Stomach (tissue), 4 donors: ENCODE data around the gene NCAPD3.

Source experiments
- CTCF ChIP-seq, 7 experiments: fragments of 450-650 bp in 4 of 7; fragments of 200-600 bp in 3 of 7; sonication (generic) in 3 of 7; IDR thresholded peaks; one replicate each; pipeline ENCODE4 v1.5.1; 2016 to 2019; ENCODE audit warnings: antibody characterized with exemption in 7 of 7, control low read depth in 2 of 7, mild to moderate bottlenecking in 1 of 7
- POLR2A ChIP-seq, 4 donors: fragments of 450-650 bp; IDR thresholded peaks; one replicate each; pipeline ENCODE4 v1.6.1; 2016; ENCODE audit warnings: antibody characterized with exemption in 4 of 4, control low read depth in 2 of 4, mild to moderate bottlenecking in 1 of 4, moderate library complexity in 1 of 4

GRCh38 chr11:134143801-134144200 lies 80.0 kb downstream of the NCAPD3 start:
- TF ChIP-seq POLR2A (IDR thresholded peaks at IDR 0.05) (no peak), CTCF (IDR thresholded peaks at IDR 0.05) (no peak)
